GM19025 (cell line): Measurements from ENCODE around the gene CADM1.

Experiments
- ATAC-seq: cut with Tn5 transposase; IDR thresholded peaks from one replicate; pipeline ENCODE4 v1.9.1; 2021; ENCODE audit warnings: mild to moderate bottlenecking, low read depth, moderate library complexity; ENCODE audit not compliant: unreplicated experiment

Gene CADM1

DNA sequence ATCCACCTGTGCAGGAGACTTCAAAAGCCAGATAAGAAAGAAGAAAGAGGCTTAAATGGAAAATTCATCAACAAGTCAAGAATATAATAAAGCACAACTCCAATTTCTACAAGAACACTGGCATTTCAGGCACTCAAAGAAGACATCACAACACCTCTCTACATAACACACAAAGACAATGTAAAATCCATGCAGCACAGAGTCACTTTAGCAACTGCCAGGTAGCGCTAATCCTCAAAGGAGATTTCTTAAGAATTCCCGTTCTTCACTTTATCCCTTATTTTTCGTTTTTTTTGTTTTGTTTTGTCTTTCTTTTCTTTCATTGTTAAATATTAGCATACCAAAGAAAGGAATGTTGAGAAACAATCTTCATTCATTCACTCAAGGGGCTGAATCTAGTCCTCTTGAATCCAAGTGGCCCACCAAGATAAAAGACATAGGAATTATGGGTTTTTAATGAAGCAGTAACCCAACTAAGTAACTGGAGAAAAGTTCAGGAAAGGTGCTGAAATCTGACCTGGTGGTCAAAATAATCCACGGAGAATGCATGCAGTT is 95.0 kb downstream of the CADM1 start:
- no peak for ATAC-seq

DNA sequence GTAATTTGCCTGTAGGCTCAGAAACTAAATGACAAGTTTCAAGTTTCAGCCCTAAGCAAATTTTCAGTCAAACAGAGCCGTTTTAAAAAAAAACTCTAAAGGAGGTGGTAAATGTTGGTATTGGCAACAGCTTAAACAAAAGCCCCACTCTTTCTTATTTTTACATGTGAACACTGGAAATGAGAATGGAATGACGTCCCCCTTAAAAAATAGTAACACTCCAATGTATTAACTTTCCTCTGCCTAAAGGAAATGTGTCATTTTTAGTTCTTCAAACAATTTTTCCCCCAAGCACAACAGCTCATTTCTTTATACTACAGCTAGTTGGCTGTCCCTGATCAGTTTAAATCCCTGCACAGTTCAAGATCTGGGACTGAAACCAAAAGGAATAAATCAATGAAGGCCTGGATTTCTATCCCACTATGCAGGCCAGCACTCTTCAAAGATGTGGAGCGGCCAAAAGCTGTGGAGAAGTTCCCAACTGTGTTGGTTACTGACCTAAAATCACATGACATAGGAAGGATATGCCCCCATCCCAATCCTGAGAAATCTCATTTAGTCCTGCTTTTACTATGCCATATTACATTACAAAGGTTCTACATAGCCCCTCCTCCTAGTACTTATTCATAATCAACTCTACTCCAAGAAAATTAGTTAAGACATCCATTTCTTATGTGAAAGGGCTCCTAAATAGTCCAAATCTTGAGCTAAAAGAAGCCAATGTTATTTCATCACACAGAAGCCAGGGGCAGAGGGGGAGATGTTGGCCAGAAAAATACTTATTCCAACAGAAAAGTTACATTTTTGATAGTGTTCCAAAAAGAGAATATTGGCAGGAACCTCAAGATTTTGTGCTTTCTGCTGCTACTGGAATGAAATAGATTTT is 95.9 kb downstream of the CADM1 start:
- no peak for ATAC-seq

DNA sequence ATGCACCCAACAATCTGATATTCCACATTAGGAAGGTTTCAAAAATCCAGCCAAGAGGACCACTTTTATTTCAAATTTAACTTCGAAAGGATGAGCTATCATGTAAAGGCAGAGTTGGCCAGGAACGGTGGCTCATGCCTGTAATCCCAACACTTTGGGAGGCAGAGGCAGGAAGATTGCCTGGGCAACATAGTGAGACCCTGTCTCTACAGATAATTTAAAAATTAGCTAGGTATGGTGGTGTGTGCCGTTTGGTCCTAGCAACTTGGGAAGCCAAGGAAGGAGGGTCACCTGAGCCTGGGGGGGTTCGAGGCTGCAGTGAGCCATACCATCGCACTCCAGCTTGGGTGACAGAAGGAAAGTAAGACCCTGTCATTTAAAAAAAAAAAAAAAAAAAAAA is 96.7 kb downstream of the CADM1 start:
- no peak for ATAC-seq

DNA sequence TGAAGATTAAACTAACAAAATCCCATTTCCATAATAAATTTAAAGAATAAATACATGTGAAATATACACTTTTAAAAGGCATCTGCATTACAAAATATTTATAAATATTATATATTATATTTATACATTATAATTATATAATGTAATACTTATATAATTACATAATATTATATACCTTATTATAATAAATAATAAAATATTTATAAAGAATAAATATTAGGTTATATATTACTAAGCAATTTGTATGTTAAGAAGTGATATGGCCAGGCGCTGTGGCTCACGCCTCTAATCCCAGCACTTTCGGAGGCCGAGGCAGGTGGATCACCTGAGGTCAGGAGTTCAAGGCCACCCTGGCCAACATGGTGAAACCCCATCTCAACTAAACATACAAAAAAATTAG is 97.8 kb downstream of the CADM1 start:
- ATAC-seq, result no peak

DNA sequence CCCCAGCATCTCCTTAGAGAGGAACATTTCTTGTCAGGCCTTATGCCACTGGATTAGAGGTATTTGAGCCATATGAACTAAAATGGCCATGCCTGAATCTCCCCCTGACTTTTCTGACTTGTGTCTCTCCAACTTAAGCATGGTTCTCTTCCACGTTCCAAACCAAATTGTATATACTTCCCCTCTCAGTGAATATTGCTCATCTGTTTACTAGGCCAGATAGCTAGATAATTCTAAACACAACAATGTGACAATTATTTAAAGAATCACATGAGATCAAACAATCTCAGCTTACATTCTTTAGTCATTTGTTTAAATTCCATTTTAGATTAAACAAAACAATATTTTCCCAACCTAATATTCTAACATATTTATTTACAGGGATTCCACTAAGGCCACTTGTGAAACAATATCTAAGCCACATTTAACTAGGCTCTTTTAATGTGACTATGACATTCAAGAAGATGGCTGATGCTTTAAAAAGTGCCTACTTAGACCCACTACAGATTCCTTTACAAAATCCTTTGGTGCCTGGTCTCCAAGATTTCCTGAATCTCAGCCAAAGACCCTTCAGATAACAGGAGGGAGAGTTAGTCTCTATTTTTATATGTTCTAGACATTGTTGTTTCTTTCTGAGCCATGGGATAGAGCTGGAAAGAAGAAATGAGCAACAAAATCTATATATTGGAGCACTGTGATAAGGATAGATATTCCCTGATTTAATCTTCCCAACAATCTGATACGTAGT is 105.7 kb downstream of the CADM1 start:
- no peak for ATAC-seq

DNA sequence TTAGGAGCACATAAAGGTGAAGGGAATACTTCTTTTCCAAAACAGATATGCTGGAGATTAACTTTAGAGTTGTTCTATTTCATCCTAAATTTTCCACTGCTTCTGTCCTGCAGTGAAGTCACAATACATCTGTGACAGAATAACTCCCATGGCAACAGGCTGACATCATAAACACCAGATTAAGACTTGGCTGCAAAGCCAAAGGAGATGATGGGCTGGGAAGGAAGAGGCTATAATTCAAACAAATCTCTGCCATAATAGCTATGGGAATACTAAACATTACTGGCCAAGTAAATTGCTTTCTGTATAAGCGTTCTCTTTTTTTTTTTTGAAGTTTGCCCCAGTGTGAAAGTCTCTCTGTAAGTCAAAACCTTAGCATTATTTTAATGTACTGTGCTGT is 107.7 kb downstream of the CADM1 start:
- no peak for ATAC-seq

DNA sequence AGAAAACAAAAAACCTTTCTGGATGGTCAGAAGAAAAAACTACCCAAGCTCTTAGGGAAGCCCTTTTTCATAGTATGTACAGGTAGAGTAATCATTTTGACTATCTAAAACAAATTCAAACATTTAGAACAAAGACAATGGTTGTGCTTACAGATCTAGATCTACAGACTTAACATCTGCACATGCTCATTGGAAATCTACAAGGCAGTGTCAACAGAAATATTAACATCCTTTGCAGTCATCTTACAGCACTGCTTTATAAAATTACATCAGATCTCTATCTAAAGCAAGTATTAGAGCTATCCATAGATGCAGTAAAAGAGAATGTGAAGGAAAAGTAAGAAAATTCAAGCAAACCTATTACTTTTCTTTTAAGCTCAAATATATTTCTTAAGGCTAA is 110.3 kb downstream of the CADM1 start:
- ATAC-seq, result no peak

DNA sequence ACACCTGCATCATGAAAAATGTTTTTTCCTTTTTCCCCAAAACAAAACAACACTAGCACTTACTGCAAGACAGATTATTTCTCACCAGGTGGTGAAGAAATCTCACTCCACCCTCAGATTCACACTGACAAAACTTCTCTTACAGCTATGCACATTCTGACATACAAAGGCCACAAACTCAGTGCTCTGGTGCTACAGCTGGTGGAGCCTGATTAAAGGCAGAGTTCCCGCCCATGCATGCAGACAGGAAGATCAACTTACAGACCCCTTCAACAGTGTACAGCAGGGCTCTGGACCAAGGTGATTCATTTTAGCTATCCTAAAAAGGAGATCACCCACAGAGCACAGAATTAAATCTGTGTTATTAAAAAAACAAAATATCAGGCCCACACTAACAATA is 112.6 kb downstream of the CADM1 start:
- ATAC-seq, result no peak

DNA sequence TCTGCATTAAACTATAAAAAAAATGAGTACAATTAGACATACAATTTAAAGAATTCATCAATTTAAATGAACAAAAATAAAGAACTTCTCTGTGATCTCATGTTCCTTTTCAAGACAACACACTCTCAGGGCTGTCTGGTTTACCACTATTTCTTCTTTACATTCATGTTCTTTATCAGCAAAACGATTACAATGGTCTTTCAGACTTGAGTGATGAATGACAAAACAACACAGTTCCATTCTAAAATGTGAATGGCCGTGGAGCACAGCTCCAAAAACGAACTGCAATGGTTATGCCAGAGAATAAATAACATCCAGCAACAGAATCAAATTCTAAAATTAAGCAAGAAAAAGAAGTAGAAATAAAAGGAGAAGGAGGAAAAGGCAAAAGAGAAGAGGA is 113.1 kb downstream of the CADM1 start:
- ATAC-seq, result no peak

DNA sequence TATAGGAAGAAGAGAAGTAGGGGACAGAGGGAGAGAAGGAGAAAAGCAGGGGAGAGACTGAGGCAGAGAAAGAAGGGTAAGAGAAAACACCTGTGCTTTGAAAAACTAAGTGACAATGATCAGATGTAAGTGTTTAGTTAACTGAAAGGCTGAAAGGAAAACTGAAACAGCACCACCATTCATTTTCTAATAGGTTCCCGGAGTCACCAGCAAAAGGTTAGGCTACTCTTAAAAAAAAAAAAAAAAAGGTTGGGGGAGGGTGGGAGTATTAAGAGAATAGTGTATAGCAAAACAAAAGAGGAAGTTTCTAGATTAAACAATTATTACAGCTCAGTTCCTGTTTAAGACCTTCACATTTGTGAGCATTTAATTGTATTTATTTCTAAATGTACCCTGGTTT is 113.8 kb downstream of the CADM1 start:
- no peak for ATAC-seq

DNA sequence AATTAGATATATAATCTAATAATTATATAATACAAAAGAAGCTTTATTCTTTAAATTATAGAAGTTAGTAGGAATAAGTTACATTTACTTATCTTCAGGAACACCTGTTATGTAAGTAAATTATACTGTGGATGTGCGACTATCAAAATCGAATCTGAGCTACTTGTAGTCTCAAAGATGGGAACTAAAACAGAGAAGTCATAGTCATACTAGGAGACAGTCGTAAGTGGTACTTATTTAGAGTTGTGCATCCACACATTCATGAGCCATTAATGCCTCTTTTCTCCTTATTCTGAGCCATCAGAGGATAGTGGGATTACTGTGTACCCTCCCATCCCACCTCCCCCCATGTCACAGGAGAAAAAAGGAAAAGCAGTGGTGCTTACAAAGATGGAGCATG is 114.4 kb downstream of the CADM1 start:
- no peak for ATAC-seq

DNA sequence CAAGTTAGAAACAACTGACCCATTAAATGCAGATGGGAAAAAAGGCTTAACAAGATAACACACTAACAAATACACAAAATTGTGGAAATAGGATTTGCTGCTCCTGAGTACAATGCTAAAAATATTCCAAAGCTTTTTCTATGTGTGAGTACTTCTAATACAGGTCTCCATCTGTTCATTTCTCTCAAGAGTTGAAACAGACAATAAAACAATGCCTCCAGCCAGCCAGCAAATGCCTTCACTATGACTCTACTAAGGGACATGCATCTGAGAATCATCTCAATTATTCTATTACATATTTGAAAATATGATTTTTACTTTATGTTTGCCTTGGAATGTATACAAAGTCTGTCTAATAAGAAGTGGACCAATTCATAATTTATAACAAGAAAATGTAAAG is 119.0 kb downstream of the CADM1 start:
- ATAC-seq, result no peak

DNA sequence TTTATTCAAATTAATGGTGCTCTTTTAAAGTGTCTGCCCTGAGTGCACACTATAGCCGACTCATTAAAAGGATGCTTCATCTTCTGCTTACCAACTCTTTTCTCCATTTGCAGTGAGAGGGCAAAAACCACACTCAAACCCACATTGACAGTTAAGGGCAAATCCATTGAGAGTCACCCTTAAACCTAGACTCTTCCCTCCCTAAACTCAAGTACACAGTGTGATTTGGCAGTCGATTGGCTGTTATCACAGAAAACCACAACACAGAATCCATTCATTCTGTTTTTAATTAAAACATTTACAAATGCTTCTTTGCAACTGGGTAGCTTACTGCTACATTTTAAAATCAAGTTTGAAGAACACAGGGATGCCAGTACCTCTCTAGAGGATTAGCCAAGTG is 120.0 kb downstream of the CADM1 start:
- ATAC-seq, result no peak

DNA sequence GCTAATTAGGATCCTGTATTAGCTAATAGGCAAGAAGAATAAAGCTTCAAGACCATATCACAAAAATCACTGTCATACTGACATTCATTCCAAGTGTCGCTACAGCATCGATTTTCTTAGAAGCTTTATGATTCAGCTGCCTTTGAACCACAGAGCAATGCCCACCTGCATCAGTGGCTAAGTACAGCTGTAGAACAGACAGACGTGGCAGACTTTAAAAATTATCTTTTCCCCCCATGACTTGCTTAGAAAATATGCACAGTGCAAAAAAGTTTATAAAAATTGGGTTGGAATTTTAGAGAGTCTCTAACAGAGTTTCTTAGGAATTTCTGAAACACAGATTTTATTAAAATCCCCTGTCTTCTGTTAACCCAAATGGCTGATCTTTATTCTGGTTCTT is 120.8 kb downstream of the CADM1 start:
- ATAC-seq, result no peak

DNA sequence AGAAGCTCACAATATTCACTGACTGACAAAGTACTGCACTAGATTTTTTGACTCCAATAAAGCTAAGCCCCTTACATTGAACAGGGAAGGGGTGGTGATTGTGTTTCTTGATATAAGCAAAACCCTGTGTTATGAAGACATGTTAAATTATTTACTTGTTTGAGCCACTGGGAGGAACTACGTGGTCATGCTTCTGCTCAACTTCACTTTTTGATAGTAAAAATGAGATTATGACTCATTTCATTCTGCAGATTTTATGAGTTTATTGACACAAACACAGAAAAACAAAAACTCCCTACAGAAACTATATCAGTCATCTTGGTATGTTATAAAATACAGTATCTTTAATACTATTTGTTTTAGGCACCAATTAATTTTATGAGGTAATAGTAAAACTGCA is 124.7 kb downstream of the CADM1 start:
- ATAC-seq, result no peak

DNA sequence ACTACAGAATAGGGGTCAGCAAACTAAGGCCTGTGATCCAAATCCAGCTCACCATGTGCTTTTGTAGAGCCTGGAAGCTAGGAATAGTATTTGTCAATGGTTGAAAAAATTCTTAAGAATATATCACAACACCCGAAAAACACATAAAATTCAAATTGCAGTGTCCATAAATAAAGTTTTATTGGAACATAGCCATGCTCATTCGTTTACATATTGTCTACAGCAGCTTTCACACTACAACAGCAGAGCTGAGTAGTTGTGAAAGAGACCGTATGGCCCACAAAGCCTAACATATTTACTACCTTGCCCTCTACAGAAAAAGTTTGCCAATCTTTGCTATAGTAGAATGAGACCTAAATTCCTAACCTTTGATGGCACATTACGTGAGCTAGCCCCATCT is 125.7 kb downstream of the CADM1 start:
- no peak for ATAC-seq

DNA sequence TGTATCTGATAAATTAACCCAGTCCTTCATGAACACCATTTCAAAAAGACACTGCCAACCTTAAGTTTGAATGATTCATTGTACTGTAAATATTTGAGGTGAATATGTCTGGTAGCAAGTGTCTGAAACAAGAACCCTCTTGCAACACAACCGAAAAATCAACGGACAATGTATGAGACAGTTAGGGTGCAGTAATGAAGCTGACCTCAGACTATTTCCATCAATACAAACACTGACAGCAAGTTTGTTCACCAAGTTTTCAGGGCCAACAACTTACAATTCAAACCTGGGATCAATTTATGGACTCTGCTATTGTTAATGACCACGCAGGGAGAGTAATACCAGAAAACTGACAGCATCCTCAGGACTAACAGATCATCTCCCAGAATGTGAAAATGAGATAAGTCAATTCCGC is 126.3 kb downstream of the CADM1 start:
- no peak for ATAC-seq

DNA sequence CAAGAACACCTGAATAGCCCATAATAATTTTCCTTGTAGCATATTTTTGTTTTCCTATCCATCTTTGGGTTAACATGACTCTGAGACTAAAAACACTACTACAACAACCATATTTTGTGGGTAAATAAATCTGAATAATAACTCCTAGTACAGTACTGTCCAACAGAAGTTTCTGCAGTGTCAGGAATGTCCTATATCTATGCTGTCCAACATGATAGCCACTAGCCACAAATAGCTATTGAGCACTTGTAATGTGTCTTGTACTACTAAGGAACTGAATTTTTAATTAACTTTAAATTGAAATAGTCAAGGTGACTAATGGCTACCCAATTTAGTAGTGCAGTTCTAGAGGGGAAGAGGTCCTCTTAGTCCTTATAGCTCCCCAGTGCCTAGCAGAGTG is 135.6 kb downstream of the CADM1 start:
- no peak for ATAC-seq

DNA sequence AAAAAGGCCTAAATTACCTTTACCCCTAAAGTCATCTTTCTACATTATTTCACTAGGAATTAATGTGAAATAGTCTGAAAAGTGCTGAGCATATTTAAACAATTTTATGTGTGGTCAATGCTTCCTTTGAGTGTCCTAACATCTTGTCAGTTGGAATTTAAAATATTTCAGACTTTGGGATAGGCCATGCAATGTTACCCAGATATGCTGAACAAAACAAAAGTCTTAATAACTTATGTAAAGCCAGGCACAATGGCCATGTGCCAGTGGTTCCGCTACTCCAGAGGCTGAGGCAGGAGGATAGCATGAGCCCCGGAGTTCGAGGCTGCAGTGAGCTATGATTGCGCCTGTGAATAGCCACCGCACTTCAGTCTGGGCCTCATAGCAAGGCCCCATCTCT is 137.4 kb downstream of the CADM1 start:
- ATAC-seq, result no peak

DNA sequence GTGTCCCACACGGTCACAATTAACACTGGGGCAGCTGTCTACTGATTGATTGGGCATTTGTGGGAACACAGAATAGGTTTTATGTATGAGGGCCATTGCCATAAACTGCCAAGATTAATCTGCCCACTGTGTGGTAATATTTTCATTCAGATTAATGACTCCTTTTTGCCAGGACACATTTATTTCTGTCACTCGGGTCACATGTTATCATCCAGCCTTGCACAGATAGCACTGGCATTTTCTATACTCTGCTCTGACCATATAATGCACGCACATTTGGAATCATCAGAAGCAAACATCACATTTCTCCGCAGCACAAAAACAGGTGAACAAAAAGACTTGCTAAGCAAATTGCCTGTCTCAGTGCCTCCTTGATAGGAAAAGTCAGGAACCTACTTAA is 138.3 kb downstream of the CADM1 start:
- ATAC-seq, result no peak

DNA sequence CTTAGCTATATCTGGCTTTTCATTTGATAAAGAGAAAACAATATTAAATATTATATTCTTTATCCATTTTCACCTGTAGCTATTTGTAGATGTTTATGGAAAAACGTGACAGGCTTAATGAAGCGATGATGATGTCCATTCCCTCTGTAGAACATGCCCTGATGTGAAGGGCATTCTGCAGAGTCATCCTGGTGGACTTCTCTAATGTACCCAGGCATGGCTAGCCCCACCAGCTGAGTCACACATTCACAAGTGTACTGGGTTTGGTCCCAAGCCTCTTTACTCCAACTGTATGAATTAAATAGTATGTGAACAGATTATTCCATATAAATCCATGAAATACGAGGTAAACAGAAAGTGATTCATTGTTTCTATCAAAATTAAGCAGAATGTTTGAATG is 139.3 kb downstream of the CADM1 start:
- no peak for ATAC-seq

DNA sequence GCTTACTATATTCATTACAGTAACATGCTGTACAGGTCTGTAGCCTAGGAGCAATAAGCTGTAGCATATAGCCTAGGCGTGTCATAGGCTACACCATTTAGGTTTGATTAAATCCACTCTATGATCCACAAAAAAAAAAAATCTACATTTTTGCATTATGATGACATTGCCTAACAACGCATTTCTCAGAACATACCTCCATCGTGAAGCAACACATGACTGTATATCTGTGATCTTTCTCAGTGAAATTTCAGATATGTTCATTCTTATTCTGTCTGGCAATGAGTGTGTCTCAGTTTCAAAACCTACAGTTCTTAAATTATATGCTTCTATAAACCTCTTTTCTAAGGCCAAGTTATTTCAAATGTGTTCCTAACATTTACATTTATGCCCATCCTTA is 140.3 kb downstream of the CADM1 start:
- ATAC-seq, result no peak
